Measurements from ENCODE around the gene ANXA5.

The ANXA5 gene

DNA sequence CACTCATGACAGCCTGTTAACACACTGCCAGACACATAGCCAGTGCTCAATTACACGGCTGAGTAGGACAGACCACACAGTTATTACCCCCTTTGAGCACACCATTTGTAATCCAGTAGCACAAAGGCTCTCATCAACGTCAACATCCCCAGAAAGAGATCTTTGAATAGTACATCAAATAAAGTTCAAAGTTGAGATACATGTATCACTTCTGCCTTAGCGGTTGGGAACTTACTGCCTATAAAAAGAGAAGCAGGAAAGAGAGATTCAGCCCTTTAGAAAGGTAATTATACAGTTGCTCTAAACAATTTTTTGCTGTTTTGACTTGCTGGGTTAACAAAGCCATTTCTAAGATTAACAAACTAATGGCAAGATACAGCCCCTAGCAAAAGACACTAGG lies 16.2 kb downstream of the ANXA5 start:
- Histone ChIP-seq H3K4me2 (ENCODE audit: insufficient read depth, low read length) (no peak overlapping the region), H3K27ac (ENCODE audit: low read length) (no peak overlapping the region), H3K36me3 (ENCODE audit: insufficient read depth, low read length) (no peaks in the 10 kb centered on the region), H3K27me3 (ENCODE audit: insufficient read depth, low read length, poor library complexity) (peaks cover 21% of the 10 kb centered on the region), H3K9me3 (ENCODE audit: insufficient read depth, low read length, severe bottlenecking) (no peaks in the 10 kb centered on the region), H3K4me3 (ENCODE audit: low read depth in 1 of 2, low read length in 2 of 2) (no peak overlapping the region), H3K9ac (ENCODE audit: low read depth, low read length) (no peak overlapping the region), H3K4me1 (ENCODE audit: insufficient read depth, low read length) (no peaks in the 10 kb centered on the region), H4K20me1 (ENCODE audit: insufficient read depth, low read length) (no peaks in the 10 kb centered on the region), H3K79me2 (ENCODE audit: insufficient read depth, low read length) (no peaks in the 10 kb centered on the region), H2AFZ (ENCODE audit: low read depth, low read length) (no peak overlapping the region)
- DNase-seq (no peak), ATAC-seq (ENCODE audit: insufficient read depth, low read depth) (no peak)
- TF ChIP-seq, protein P1, sequence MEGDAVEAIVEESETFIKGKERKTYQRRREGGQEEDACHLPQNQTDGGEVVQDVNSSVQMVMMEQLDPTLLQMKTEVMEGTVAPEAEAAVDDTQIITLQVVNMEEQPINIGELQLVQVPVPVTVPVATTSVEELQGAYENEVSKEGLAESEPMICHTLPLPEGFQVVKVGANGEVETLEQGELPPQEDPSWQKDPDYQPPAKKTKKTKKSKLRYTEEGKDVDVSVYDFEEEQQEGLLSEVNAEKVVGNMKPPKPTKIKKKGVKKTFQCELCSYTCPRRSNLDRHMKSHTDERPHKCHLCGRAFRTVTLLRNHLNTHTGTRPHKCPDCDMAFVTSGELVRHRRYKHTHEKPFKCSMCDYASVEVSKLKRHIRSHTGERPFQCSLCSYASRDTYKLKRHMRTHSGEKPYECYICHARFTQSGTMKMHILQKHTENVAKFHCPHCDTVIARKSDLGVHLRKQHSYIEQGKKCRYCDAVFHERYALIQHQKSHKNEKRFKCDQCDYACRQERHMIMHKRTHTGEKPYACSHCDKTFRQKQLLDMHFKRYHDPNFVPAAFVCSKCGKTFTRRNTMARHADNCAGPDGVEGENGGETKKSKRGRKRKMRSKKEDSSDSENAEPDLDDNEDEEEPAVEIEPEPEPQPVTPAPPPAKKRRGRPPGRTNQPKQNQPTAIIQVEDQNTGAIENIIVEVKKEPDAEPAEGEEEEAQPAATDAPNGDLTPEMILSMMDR (IDR thresholded peaks at IDR 0.05; ENCODE audit: borderline replicate concordance, extremely low read depth, low read length, poor library complexity, severe bottlenecking) = no peak
- no peak for TF ChIP-seq EZH2 (IDR thresholded peaks at IDR 0.05; ENCODE audit: borderline replicate concordance, low read depth, low read length, severe bottlenecking)

DNA sequence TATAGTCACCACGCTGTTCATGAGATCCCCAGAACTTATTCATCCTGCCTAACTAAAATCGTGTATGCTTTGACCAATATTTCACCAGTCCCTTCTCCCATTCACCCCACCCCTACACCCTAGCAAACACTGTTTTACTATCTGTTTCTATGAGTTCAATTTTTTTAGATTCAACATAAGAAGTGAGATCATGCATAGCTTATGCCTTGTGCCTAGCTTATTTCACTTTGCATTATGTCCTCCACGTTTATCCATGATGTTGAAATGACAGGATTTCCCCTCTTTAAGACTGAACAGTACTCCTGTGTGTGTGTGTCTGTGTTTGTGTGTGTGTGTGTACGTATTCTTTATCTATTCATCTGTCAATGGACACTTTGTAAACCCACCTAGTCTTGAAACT lies 16.8 kb downstream of the ANXA5 start:
- no peak overlapping the region for H3K4me3 ChIP-seq (ENCODE audit: low read depth in 1 of 2, low read length in 2 of 2)
- TF ChIP-seq EZH2 (IDR thresholded peaks at IDR 0.05; ENCODE audit: borderline replicate concordance, low read depth, low read length, severe bottlenecking) = no peak
- TF ChIP-seq, protein P1 (IDR thresholded peaks at IDR 0.05; ENCODE audit: borderline replicate concordance, extremely low read depth, low read length, poor library complexity, severe bottlenecking) = no peak
- DNase-seq (no peak), ATAC-seq (ENCODE audit: insufficient read depth, low read depth) (no peak)
- H2AFZ ChIP-seq (ENCODE audit: low read depth, low read length) = no peak overlapping the region
- H3K9ac ChIP-seq (ENCODE audit: low read depth, low read length) = no peak overlapping the region
- H3K27me3 ChIP-seq (ENCODE audit: insufficient read depth, low read length, poor library complexity) = peaks cover 21% of the 10 kb centered on the region
- H3K27ac ChIP-seq (ENCODE audit: low read length) = no peak overlapping the region
- H3K79me2 ChIP-seq (ENCODE audit: insufficient read depth, low read length) = no peaks in the 10 kb centered on the region
- no peak overlapping the region for H3K4me2 ChIP-seq (ENCODE audit: insufficient read depth, low read length)
- H4K20me1 ChIP-seq (ENCODE audit: insufficient read depth, low read length) = no peaks in the 10 kb centered on the region
- H3K4me1 ChIP-seq (ENCODE audit: insufficient read depth, low read length) = no peaks in the 10 kb centered on the region
- H3K9me3 ChIP-seq (ENCODE audit: insufficient read depth, low read length, severe bottlenecking) = no peaks in the 10 kb centered on the region
- no peaks in the 10 kb centered on the region for H3K36me3 ChIP-seq (ENCODE audit: insufficient read depth, low read length)

DNA sequence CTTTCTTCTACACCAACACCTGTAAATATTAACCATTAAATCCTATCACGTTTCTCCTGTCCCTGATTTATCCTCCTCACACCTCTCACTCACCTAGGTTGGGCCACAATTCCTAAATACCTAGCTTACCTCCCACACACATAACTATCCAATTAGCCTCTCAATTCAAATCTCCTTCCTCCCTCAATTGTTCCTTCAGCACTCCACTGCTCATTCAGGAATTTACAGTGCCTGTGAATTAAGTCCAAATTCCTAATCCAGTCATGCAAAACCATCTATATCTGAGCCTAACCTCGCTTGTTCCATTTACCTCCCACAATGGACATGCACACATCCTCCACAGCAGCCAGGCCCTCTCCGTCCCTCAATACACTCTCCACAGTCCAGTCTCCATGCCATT lies 17.5 kb downstream of the ANXA5 start:
- no peak overlapping the region for H3K4me2 ChIP-seq (ENCODE audit: insufficient read depth, low read length)
- H3K36me3 ChIP-seq (ENCODE audit: insufficient read depth, low read length) = no peaks in the 10 kb centered on the region
- no peaks in the 10 kb centered on the region for H3K9me3 ChIP-seq (ENCODE audit: insufficient read depth, low read length, severe bottlenecking)
- no peak overlapping the region for H3K27ac ChIP-seq (ENCODE audit: low read length)
- no peak overlapping the region for H3K9ac ChIP-seq (ENCODE audit: low read depth, low read length)
- DNase-seq (no peak), ATAC-seq (ENCODE audit: insufficient read depth, low read depth) (no peak)
- H2AFZ ChIP-seq (ENCODE audit: low read depth, low read length) = no peak overlapping the region
- no peaks in the 10 kb centered on the region for H3K4me1 ChIP-seq (ENCODE audit: insufficient read depth, low read length)
- no peaks in the 10 kb centered on the region for H4K20me1 ChIP-seq (ENCODE audit: insufficient read depth, low read length)
- peaks cover 21% of the 10 kb centered on the region for H3K27me3 ChIP-seq (ENCODE audit: insufficient read depth, low read length, poor library complexity)
- H3K79me2 ChIP-seq (ENCODE audit: insufficient read depth, low read length) = no peaks in the 10 kb centered on the region
- H3K4me3 ChIP-seq (ENCODE audit: low read depth in 1 of 2, low read length in 2 of 2) = no peak overlapping the region
- TF ChIP-seq EZH2 (IDR thresholded peaks at IDR 0.05; ENCODE audit: borderline replicate concordance, low read depth, low read length, severe bottlenecking) = no peak
- TF ChIP-seq, protein P1 (IDR thresholded peaks at IDR 0.05; ENCODE audit: borderline replicate concordance, extremely low read depth, low read length, poor library complexity, severe bottlenecking) = no peak

DNA sequence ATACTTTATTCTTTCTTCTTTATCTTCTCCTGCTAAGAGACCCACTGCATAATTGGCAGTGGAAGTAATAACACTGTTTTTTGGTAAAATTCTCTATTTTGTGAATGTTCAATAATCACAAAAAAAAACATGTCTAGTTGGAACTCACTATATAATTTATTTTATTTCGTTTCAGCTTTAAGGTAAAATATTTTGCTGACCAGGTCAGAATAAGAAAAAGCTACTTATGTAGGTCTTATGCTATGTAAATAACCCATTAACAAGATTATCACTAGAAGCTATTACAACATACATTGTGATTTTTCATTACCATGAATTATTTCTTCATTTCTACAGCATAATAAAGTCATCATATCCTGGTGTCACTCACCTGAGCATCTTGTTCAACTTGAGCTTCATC lies 19.3 kb downstream of the ANXA5 start:
- H3K4me1 ChIP-seq (ENCODE audit: insufficient read depth, low read length) = no peaks in the 10 kb centered on the region
- DNase-seq (no peak), ATAC-seq (ENCODE audit: insufficient read depth, low read depth) (no peak)
- no peak overlapping the region for H3K4me3 ChIP-seq (ENCODE audit: low read depth in 1 of 2, low read length in 2 of 2)
- H4K20me1 ChIP-seq (ENCODE audit: insufficient read depth, low read length) = no peaks in the 10 kb centered on the region
- H3K27ac ChIP-seq (ENCODE audit: low read length) = no peak overlapping the region
- no peaks in the 10 kb centered on the region for H3K36me3 ChIP-seq (ENCODE audit: insufficient read depth, low read length)
- H2AFZ ChIP-seq (ENCODE audit: low read depth, low read length) = no peak overlapping the region
- no peaks in the 10 kb centered on the region for H3K79me2 ChIP-seq (ENCODE audit: insufficient read depth, low read length)
- no peaks in the 10 kb centered on the region for H3K9me3 ChIP-seq (ENCODE audit: insufficient read depth, low read length, severe bottlenecking)
- no peak for TF ChIP-seq EZH2 (IDR thresholded peaks at IDR 0.05; ENCODE audit: borderline replicate concordance, low read depth, low read length, severe bottlenecking)
- TF ChIP-seq, protein P1 (IDR thresholded peaks at IDR 0.05; ENCODE audit: borderline replicate concordance, extremely low read depth, low read length, poor library complexity, severe bottlenecking) = no peak
- H3K4me2 ChIP-seq (ENCODE audit: insufficient read depth, low read length) = no peak overlapping the region
- H3K9ac ChIP-seq (ENCODE audit: low read depth, low read length) = no peak overlapping the region
- peaks cover 17% of the 10 kb centered on the region for H3K27me3 ChIP-seq (ENCODE audit: insufficient read depth, low read length, poor library complexity)
